Activated CD8-positive, alpha-beta memory T cell treated with anti-CD3 and anti-CD28 coated beads, Interleukin-2, amount 50 U/mL, for 4 hours (primary cell): ENCODE data around the gene VEZT.
"Not testable (repeated sequence)": the region's sequence is repeated elsewhere in the genome, so short reads cannot be mapped to it uniquely, and the experiment has no call there.

Experiments used
- DNase-seq: peaks from one replicate; pipeline ENCODE4 v3.0.0-alpha.2; 2020

VEZT gene

GRCh38 chr12:95321516-95322246 is 104.1 kb downstream of the VEZT start:
- DNase-seq, result no peak

GRCh38 chr12:95322326-95322725 is 104.7 kb downstream of the VEZT start:
- no peak for DNase-seq

- no peak for DNase-seq
Observed at GRCh38 chr12:95323212-95323611, 105.6 kb downstream of the VEZT start.

- DNase-seq, result not testable (repeated sequence)
Observed at GRCh38 chr12:95324246-95324645, 106.6 kb downstream of the VEZT start.

- no peak for DNase-seq
Observed at GRCh38 chr12:95325501-95325900, 107.9 kb downstream of the VEZT start.

- no peak for DNase-seq
Observed at GRCh38 chr12:95326445-95326844, 108.8 kb downstream of the VEZT start.

GRCh38 chr12:95326855-95327254 is 109.2 kb downstream of the VEZT start:
- DNase-seq, result no peak

GRCh38 chr12:95328708-95329107 is 111.1 kb downstream of the VEZT start:
- no peak for DNase-seq

GRCh38 chr12:95335948-95336347 is 118.3 kb downstream of the VEZT start:
- DNase-seq, result no peak

- no peak for DNase-seq
Observed at GRCh38 chr12:95336387-95337067, 118.9 kb downstream of the VEZT start.

GRCh38 chr12:95337146-95337545 is 119.5 kb downstream of the VEZT start:
- no peak for DNase-seq

- DNase-seq, result no peak
Observed at GRCh38 chr12:95339086-95339788, 121.6 kb downstream of the VEZT start.

GRCh38 chr12:95342008-95342407 is 124.4 kb downstream of the VEZT start:
- no peak for DNase-seq

- DNase-seq, result no peak
Observed at GRCh38 chr12:95343461-95344230, 126.0 kb downstream of the VEZT start.

- no peak for DNase-seq
Observed at GRCh38 chr12:95349291-95349690, 131.7 kb downstream of the VEZT start.

- DNase-seq, result no peak
Observed at GRCh38 chr12:95351748-95352147, 134.1 kb downstream of the VEZT start.
